Right forelimb (tissue), 1 donor: Measurements from ENCODE around the gene HOMER2.
"Not testable (repeated sequence)": the region's sequence is repeated elsewhere in the genome, so short reads cannot be mapped to it uniquely, and the experiment has no call there.

Experiments used
- DNase-seq: peaks from one replicate; pipeline ENCODE4 v3.0.0-alpha.2; 2018

HOMER2 gene

DNA sequence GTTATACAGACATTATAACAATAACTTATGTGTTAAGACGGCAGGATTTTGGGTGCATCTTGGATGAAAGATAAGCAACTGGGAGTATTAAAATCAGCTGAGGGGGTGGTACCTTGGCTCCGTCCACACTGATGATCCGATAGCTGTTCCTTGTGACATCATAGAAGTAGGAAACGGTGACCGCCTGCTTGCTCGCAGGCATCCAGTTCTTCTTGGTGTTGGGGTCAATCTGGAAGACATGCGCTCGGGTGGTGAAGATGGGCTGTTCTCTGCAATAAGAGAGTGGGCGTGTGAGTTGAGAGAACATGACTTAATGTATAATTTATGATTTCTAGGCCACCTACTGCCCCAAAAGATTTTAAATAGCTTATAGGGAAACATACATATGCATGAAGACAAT, 59.9 kb downstream of the HOMER2 start:
- no peak for DNase-seq

DNA sequence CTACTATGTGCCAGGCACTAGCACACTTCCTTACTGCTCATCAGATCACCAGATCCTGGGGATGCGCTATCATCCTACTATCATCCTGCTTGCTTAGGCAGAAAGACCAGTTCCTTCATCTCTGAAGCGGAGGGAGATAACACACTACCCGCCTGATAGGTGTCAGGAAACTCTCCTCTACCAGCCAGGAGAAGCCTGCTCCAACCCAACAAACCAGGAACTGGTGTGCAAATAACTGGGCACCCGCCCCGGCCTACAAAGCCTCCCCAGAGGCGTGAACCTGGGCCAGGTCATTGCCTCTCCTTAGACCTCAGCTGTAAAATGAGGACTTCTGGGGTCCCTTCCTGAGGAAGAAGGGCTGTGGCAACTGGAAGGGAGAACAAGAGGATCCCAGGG, 61.5 kb downstream of the HOMER2 start:
- no peak for DNase-seq

DNA sequence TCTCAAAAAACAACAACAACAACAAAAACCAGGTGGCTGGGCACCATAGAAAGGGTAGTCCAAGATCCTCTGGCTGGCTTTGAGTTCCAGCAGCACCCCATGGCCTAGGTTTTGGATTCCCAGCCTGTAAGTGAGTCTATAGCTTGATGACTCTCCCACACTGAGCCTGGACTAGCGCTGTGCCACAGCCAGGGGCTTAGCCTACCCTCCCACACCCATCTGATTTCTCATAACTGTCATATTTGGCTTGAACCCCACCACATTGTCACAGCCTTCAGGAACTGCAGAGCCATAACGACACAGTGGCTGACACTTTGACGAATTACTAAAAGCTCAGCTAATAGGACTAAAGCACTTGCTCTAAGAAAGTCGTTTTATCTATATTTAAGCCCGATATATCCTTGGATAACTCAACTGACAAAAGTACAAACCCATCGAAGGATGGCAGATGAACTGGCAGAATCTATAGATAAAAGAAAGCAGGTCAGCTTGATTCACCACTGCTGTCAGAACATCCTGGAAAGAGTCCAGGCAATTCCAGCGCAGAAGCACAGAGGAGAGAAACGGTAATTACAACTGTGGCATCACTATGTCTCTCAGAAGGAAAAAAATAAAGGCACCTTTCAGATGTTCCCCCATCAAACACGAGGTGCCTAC, 62.1 kb downstream of the HOMER2 start:
- DNase-seq, result no peak

DNA sequence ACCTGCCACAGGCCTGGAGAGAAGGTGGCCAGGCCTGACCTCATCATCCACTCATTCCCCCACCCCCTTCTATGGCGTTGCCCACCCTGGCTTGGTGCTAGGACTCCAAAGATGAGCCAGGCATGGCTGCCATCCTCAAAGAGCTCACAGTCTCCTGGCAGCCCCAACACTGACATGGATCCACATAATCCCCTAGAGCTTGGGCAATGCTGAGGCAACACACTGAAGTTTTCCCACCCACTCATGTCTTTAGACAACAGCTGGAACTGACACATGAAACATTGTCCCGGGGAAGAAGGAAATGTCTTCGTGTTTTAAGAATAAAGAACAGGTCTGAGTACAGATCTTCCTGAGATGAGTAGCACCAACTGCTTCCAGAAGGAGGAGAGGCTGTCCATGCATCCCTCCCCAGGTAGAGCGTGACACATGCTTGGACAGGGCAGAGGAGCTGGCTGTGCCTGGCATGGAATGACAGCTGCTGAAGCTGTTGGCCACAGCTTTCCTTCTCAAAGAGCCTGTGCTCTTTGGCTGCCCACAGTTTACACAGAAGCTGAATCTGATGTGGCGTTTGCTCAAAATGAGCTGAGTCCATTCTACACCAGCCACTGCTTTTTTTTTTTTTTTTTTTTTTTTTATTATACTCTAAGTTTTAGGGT, 70.1 kb downstream of the HOMER2 start:
- no peak for DNase-seq

DNA sequence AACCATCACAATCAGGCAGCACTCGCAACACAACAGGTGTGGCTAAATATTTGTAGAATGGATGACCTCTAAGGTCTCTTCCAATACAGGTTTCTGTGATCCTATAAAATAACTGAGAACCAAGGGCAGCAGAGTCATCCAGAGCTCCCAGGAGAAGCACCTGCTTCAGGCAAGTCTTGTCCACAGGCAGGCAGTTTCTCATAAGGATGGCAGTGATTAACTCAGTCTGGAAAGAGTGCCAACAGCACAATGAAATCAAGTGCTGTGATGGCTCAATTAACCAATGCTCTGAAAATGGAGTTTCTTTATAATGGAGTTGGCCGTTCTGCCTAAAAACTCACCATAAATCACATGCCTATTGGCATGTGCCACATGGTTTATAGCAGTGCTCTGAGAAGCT, 70.8 kb downstream of the HOMER2 start:
- DNase-seq, result no peak

DNA sequence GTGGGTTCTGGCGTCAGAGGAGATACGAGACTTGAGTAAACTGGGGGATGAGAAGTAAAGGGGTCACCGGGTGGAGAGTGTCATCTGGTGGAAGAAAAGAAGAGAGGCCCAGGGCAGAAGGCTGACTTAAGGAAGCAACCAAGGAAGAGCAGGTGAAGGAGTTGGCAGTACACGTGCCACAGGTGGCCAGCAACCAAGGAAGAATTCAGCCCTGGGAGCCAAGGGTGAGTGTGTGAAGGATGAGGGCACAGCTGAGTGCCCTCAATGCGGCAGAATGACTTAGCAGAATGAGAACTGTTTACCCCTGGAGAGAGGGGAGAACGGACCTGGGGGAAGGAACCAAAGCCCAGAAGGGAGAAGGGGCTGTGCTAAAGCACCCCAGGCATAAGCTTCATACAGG, 71.8 kb downstream of the HOMER2 start:
- no peak for DNase-seq

DNA sequence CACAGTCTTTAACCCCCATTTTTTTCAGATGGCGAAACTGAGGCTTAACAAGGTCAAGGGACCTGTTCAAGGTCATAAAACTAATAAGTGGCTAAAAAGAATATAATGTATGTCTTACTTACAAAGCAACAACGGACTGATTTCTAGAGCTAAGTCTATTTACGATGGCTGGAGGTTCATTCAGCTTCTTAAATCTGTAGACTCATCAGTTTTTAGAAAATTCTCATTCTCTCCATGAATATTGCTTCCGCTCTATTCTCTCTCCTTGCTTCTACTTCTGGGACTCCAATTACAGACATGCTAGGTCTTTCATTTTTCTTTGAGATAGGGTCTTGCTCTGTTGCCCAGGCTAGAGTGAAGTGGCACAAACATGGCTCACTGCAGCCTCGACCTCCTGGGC, 74.2 kb downstream of the HOMER2 start:
- DNase-seq, result no peak

DNA sequence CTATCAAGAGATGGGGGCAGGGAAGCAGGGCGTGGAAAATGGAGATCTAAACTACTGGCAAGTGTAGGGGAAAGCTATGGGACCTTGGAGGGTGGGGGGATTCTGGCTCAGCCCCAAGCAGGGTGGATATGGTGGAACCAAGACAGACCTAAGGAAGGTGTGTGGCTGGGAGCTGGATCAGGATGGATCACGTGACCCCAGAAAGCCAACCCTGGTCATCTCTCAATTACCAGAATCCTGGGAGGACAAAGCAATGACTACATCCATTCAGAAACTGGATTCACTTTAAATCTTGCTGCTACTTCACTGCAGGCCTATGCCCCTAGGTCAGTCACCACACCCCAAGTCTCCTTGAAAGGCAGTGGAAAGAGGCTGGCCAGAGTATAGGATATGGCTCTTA, 74.7 kb downstream of the HOMER2 start:
- no peak for DNase-seq

DNA sequence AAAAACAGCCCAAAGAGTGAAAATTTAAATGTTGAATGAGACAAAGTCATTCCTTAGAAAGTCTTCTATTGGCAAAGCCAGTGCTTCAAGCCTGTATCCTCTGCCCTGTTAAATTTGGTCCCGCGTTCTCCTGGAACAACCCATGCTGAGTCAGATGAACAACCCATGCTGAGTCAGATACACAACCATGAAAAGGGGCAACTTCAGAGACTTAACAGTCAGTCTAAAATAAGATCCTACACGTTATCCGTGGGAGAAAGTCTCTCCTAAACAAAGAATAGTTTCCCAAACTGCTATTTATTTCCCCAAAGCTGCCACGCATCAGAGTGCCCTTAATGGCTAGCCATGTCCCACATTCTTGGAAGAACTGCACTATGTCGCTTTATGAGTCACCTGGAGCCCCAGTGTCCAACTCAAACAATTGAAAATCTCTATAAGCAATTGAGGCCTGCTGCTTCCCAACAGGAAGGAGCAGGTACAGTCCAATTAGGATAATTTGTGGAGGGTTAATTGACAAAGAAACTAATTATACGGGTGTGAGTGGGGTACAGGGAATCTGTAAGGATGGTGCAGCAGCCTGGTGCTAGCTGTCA, 77.0 kb downstream of the HOMER2 start:
- DNase-seq, result no peak

DNA sequence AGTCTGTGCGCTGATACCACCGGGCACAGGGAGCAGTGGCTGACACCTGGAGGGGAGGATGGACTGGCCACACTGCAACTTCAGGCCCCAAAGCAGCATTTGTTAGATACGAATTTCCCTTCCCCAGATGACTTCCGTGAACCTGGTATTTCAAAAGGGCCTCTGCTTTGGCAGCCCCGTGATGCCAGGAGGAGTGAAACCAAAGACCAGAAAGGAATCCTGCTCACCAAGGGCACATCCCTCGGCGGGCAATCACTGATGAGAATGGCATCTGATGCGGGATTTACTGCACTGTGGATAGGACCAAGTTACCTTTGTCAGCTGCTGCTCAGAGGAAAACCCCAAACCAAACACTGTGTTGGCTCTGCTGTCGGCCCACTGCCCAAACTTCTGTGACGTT, 77.6 kb downstream of the HOMER2 start:
- no peak for DNase-seq

DNA sequence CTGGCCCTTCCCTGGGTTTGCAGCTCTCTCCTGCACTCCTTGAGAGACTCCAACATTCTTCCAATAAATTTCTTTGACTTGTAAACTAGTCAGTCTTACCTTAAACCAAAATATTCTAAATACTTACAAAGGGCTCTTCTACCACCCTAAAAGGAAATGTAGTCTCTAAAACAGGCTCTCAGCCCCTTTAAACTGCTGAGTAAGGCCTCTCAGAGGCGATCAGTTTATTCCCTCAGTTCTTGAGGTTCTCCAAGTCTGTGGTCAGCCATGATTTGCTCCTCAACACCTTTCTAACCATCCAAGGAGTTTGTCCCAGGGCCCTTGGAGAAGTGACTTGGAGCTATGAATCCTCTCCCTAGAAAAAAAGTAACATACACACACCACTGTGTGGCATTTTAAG, 78.3 kb downstream of the HOMER2 start:
- DNase-seq, result no peak

DNA sequence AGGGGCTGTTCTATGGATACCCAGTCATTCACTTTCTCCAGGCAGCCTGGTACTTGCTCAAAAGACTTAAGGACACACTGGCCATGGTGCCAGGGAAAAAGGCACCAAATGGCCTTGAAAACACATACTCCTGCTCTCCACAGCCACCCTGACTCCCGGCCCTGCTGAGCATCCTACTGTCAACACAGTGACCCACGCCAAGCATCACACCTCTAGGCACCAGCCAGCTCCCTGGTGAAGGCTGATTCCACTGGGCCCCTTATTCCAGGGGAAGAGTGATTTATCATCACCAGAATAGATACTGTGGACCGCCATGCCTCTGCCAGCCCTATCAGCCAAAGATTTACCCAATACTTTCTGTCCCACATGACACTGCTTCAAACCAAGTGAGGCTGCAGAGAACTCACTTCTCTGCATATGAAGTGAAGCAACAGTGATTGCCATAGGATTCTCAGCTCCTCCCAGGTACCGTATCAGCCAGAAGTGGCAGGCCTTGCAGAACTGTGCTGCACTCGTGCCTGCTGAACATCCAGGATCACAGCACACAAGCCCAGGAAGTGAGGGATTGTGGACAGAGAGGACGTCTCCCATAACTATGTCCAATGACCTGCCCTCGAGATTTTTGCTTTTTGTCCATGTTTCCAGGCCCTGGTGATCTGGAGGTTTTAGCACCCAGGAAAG, 79.4 kb downstream of the HOMER2 start:
- DNase-seq, result no peak

DNA sequence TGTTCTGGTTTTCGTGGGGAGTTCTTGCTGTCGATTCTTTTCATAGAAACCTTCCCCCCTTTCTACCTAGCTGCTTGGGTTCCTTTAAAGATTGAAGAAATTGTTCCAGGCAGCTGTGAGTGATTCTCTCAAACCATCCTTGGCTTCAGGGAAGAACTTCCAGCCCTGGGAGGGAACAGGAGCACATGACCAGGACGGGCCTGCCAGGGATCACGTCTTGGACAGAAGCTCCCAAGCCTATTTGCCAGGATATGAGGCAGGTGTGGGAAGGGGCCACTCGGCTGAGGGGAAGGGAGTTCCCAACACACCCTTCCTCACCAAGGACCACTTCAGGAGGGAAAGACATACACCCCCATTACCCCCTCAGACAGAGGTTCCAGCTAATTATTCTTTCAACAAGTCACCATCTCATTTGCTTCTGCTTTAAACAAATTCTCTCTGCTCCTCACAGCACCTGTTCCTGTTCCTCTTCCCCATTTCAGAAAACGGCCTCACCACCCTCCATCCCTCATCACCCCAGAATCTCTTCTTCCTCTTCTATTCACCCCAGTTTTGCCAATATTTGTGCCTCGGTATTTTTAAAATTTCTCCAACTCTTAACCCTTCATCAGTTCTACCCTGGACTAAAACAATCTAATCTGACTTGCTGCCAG, 80.6 kb downstream of the HOMER2 start:
- DNase-seq, result no peak

DNA sequence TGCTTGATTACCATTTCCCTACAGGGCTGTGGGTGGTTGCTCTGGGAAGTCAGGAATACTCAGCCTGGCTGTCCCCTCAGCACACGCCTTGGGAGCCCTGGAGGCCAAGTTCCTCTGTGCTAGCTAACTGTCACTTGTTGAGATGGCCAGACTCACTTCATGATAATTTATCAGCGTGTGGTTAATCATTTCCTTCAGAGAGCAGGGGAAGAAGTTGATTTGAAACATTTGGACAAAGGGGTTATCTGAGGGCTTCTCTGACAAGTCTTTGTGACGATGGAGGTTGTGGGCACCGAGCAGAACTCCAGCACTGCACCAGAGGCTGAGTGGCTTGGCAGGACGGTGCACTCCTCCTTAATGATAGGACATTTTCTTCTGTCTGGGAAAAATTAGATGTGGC, 81.2 kb downstream of the HOMER2 start:
- DNase-seq, result no peak

DNA sequence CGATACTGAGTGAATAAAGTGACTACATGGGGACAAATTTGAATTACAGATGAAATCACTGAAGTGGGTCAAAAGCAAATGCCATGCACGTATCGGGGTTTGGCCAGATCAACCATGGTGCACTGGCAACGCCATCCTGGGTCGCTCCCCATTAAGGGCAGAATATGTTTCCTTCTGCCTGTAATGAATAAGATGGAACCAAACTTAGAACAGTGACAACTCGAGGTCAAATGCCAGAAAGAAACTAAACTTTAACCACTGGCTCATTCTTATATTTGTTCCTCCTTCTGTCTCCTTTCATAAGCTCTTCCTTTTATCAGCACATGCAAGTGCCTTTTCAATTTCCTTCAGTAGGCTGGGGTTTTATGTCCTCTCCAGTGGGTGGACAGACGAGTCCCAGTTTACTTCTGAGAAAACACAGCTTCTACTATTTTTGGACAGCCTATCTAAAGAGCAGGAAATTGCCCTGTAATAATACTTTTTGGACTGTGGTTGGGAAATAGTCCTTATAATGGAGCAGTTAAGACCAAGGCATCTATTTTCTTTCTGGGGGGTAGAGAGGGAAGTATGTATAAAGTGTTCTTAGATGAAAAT, 81.7 kb downstream of the HOMER2 start:
- no peak for DNase-seq

DNA sequence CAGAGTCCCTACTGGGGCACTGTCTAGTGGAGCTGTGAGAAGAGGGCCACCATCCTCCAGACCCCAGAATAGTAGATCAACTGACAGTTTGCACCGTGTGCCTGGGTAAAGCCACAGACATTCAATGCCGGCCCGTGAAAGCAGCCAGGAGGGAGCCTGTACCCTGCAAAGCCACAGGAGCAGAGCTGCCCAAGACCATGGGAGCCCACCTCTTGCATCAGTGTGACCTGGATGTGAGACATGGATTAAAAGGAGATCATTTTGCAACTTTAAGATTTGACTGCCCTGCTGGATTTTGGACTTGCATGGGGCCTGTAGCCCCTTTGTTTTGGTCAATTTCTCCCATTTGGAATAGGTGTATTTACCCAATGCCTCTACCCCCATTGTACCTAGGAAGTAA, 86.5 kb downstream of the HOMER2 start:
- DNase-seq, result not testable (repeated sequence)

DNA sequence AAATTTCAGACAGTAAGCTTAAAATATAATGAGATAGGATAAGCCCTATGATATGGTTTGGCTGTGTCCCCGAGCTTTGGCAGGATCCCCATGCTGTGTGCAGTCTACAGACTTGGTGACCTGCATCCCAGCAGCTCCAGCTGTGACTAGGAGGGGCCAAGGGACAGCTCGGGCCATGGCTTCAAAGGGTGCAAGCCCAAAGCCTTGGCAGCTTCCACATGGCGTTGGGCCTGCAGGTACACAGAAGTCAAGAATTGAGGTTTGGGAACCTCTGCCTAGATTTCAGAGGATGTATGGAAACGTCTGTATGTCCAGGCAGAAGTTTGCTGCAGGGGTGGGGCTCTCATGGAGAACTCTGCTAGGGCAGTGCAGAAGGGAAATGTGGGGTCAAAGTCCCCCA, 86.9 kb downstream of the HOMER2 start:
- DNase-seq, result not testable (repeated sequence)

DNA sequence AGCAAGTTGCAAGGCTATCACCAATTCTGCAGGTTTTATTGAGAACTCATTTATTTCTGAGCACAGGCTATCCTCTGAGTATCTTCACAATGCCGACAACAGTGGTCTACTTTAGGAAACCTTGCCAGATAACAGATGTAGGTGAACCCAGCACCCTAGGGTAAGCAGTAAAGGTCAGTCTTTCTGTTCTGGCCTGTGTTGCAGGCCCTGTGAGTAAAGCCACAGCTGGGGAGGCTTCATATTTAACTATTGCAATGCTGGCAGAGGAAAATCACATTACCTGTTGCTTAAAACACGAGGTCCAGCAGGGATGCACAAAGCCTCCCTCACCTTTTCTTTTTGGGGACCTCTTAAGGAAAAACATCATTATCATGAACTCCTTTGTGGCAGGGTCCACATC, 87.6 kb downstream of the HOMER2 start:
- DNase-seq, result no peak

DNA sequence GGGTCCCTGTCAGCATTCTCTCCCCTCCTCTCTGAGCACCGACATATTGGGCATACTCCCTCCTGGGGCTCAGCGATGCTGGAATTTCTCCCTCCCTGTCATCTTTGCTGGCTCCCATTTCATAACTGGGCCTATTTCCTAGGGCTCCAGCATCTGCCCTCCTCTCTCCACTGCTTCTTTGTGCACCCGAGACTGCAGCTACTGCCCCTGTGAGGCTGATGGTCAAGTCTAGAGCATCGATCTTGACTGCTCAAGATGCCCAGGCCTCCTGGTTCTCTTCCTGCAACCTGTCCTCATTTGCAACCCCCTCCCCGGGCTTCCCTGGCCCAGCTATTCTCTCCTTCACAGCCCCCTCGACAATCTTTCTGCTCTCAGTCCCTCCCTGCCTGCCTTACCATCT, 89.6 kb downstream of the HOMER2 start:
- no peak for DNase-seq

DNA sequence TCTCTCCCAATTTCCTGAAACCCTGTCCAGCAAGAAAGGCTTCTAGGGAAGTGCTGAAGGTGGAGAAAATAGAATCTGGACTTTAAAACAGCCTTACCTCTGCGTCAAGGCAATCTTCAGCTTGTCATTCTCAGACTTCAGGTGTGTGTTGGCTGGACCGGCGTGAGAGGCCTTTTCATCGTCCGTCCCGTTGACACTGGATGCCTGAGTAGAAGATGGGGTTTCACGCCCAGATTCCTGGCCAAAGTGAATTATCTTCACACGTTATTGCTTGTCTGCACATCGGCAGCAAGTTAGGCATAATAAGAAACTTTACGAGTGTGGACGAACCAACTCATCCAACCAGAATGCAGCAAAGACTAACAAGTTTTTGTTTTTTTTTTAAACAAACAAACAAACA, 93.6 kb downstream of the HOMER2 start:
- no peak for DNase-seq

DNA sequence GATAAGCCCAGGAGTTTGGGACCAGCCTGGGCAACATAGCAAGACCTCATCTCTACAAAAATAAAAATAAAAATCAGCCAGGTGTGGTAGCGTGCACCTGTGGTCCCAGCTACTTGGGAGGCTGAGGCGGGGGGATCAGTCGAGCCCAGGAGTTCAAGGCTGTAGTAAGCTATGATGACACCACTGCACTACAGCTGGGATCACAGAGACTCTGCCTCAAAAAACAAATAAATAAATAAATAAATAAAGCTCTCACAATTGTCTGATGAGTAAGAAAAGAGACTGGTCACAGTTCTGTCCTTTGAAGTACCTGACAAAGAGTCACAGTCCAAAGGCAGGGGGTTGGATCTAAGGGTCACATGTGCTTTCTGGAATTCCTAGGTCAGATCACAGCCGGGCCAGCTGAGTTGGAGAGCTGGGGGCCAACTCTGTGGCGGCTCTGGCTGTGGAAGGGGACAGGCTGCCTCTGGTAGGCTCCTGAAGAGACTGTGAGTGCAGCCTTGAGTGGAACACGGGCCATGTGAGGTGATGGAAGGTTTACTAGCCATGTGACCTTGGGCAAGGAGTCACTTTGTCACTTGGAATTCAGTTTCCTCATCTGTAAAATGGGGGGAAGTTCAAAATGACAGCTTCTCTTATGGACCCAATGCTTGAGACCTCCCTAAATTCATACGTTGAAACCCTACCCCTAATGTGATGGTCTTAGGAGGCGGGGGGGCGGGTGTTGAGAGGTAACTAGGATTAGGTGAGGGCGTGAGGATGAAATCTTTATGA, 95.9 kb downstream of the HOMER2 start:
- DNase-seq, result no peak
